Raji (cell line): ENCODE results near the gene PLEKHG4.

Experiments used
- POLR2A ChIP-seq: IDR thresholded peaks from 2 replicates; pipeline ENCODE4 v1.6.1; 2011; ENCODE audit warnings: low read depth, low read length, control low read depth; ENCODE audit not compliant: insufficient read depth

PLEKHG4 gene

DNA sequence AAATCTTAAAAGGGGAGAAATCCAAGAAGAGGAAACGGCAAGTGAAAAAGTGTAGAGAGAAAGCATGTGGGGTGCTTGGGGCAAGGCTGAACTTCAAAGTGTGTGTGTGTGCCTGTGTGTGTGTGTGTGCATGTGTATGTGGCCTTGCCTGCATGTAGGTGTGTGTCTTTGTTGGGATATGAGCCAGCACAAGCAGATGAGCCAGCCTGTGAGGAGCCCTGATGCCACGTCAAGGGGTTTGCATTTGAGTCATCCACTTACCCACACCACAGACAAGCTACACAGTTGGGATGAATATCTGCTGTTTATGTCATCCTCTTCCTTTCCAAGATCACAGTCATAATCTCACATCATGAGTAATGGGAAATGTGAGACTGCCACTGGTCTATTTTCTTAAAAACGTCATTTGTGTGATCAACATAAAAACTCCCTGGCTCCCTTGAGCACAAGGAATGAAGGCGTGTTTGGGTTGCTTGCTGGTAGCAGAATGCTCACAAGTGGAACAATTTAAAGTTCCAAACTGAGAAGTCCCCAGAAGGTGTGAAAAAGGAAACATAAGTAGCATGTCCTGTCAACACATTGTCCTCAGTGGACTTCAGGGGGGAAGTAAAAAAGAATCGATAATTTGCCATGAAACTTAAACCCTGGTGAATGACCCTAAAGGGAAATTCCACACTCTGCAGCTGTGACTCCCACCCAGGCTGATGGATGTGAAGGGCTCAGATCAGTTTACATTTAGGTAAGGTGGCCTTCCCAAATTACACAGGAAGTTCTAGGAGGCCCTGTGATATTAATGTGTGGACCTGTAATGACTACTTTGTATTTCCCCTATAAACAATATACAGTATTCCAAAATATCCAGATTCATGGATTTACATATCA lies 32.5 kb downstream of the PLEKHG4 start:
- TF ChIP-seq POLR2A, result no peak

GRCh38 chr16:67312719-67313118 lies 33.4 kb downstream of the PLEKHG4 start:
- TF ChIP-seq POLR2A, result no peak

DNA sequence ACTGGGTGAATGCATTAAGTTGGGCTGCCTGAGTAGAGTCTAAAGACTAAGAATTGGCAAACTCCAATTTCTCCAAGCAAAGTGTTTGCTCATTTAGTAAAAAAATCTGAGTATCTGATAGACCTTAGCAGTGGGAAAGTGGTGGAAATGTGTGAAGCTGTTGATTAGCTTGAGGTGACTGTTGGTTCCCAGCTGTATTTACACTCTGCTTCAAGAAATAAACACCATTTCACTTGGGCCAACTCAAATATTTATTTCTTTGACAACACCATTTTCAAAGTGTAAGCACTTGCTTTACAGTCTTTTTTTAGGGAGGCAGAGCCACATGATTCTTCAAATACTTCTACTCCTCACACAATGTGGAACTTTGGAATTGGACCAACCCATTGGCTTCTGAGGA lies 38.5 kb downstream of the PLEKHG4 start:
- TF ChIP-seq POLR2A, result no peak

DNA sequence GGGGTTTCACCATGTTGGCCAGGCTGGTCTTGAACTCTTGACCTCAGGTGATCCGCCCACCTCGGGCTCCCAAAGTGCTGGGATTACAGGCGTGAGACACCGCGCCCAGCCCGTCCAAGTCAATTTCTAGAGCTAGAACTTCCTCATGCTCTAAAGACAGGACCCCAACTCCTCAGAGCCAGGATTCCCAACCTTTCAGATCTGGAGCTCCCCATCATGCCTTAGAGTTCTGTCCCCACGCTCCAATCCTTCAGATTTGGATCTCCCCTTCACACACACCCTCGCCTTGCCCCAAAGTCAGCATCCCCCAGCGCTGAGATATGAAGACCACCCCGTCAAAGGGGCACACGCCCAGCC lies 46.8 kb downstream of the PLEKHG4 start:
- no peak for TF ChIP-seq POLR2A

GRCh38 chr16:67326472-67327309 lies 47.4 kb downstream of the PLEKHG4 start, which contains the start of the genes KCTD19 and LRRC36:
KCTD19 (minus strand) TSS chr16:67326741; CDS start chr16:67326707, 34 bp downstream.
LRRC36 (plus strand) TSS chr16:67326815; CDS start chr16:67326863, 48 bp downstream.
- no peak for TF ChIP-seq POLR2A

GRCh38 chr16:67327743-67328142 lies 48.4 kb downstream of the PLEKHG4 start:
- no peak for TF ChIP-seq POLR2A

- no peak for TF ChIP-seq POLR2A
Observed at GRCh38 chr16:67329901-67330300, 50.6 kb downstream of the PLEKHG4 start.

- TF ChIP-seq POLR2A, result no peak
Observed at GRCh38 chr16:67333315-67333714, 54.0 kb downstream of the PLEKHG4 start.

GRCh38 chr16:67336116-67336515 lies 56.8 kb downstream of the PLEKHG4 start:
- TF ChIP-seq POLR2A, result no peak

- no peak for TF ChIP-seq POLR2A
Observed at GRCh38 chr16:67336648-67337047, 57.3 kb downstream of the PLEKHG4 start.
